ENCODE measurements around the gene DNAH5. TPM values are rescaled to one million over a fixed set of nuclear protein-coding genes. Genes with fewer than 3 reads are reported as not detected.
A peak's percentile ranks its signal among the peaks of the same experiment; 100 is the strongest.

DNAH5 gene
- total RNA-seq, 1 experiment from 2014 or later: 8.0 TPM

DNA sequence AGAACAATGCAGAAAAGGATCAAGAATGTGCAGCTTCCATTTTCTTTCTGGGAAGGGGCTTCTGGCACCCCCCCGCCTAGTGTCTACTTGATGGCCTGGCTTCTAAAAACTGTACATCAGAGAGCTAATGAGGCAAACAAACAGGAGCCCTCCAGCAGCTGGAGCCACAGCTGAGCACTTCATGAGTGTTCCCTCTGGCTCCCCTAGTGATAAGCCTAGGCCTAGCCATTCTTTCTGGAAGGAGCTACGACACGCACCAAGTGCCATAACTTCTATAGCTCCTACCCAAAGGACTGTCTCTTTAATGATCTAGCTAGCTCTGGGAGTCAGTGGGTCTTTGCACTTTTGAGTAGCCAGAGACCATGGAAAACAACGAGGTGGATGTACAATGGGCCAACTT, 66.1 kb downstream of the DNAH5 start:
- CTCF ChIA-PET: no interaction called here

DNA sequence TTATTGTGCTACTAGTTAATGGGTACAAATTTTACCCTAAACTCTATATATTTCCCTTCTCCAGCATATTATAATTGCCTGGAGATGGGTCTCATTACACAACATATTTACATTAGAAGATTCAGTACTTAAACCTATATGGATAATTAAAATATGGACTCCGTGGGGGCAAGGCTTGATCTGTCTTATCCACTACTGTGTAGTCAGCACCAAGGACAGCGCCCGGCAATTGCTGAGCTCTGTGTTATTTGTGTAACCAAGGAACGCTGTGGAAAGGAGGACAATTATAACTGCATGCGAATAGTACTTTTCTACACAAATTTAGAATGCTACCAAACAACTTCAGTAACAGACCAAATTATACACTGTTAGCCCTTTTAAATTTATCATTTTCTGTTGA, 77.7 kb downstream of the DNAH5 start:
- intact Hi-C loops (cut with micrococcal nuclease; ENCODE audit: unreplicated experiment): no loop called here
- POLR2A ChIA-PET: no interaction called here
- no peak for DNase-seq (ENCODE audit: low read depth, low spot score)

More for the DNA sequence above, 66.1 kb downstream of the DNAH5 start:
- ATAC-seq (no peak), DNase-seq (ENCODE audit: low read depth, low spot score) (no peak)
- BruUV-seq (replicated peaks): no TSS peak
- TF ChIP-seq POLR2AphosphoS5 (IDR thresholded peaks at IDR 0.05; ENCODE audit: low read depth, low read length): no peak
- TF ChIP-seq, protein P1, sequence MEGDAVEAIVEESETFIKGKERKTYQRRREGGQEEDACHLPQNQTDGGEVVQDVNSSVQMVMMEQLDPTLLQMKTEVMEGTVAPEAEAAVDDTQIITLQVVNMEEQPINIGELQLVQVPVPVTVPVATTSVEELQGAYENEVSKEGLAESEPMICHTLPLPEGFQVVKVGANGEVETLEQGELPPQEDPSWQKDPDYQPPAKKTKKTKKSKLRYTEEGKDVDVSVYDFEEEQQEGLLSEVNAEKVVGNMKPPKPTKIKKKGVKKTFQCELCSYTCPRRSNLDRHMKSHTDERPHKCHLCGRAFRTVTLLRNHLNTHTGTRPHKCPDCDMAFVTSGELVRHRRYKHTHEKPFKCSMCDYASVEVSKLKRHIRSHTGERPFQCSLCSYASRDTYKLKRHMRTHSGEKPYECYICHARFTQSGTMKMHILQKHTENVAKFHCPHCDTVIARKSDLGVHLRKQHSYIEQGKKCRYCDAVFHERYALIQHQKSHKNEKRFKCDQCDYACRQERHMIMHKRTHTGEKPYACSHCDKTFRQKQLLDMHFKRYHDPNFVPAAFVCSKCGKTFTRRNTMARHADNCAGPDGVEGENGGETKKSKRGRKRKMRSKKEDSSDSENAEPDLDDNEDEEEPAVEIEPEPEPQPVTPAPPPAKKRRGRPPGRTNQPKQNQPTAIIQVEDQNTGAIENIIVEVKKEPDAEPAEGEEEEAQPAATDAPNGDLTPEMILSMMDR (IDR thresholded peaks at IDR 0.05): no peak
- TF ChIP-seq REST (IDR thresholded peaks at IDR 0.05; ENCODE audit: insufficient read depth in 1 of 2, low read depth in 2 of 2, low read length in 1 of 2): no peak
- TF ChIP-seq TCF7L2 (IDR thresholded peaks at IDR 0.05; ENCODE audit: low read depth, low read length): no peak
- no peak for TF ChIP-seq SIN3A (IDR thresholded peaks at IDR 0.05; ENCODE audit: borderline replicate concordance, insufficient read depth, low read depth, low read length)
- Histone ChIP-seq H3K4me1 (ENCODE audit: control insufficient read depth, insufficient read depth, low read length) (no peaks in the 10 kb centered on the region), H3K9me3 (ENCODE audit: control insufficient read depth, insufficient read depth, low read depth, low read length) (peaks cover 14% of the 10 kb centered on the region; the same call in 1 of the 2 replicates), H3K27ac (ENCODE audit: low read length) (no peak overlapping the region), H3K4me3 (ENCODE audit: low read depth in 2 of 2, low read length in 2 of 2) (no peak overlapping the region), H3K27me3 (ENCODE audit: control insufficient read depth, insufficient read depth, low read length) (no peaks in the 10 kb centered on the region), H3K36me3 (ENCODE audit: control insufficient read depth, insufficient read depth, low read length) (no peaks in the 10 kb centered on the region)
- intact Hi-C loops (cut with micrococcal nuclease; ENCODE audit: unreplicated experiment): no loop called here
- POLR2A ChIA-PET: no interaction called here
- in situ Hi-C loops (cut with HindIII; ENCODE audit: low pct_unique_long_range_greater_than_20kb, low sequenced_read_pairs): no loop called here

More for the DNA sequence above, 77.7 kb downstream of the DNAH5 start:
- no peak overlapping the region for H3K4me3 ChIP-seq (ENCODE audit: low read depth in 2 of 2, low read length in 2 of 2)
- no peaks in the 10 kb centered on the region for H3K9me3 ChIP-seq (ENCODE audit: control insufficient read depth, insufficient read depth, low read depth, low read length)
- H3K36me3 ChIP-seq (ENCODE audit: control insufficient read depth, insufficient read depth, low read length): no peaks in the 10 kb centered on the region
- H3K27me3 ChIP-seq (ENCODE audit: control insufficient read depth, insufficient read depth, low read length): no peaks in the 10 kb centered on the region
- in situ Hi-C loops (cut with HindIII; ENCODE audit: low pct_unique_long_range_greater_than_20kb, low sequenced_read_pairs): no loop called here
- CTCF ChIA-PET: no interaction called here
- no peak overlapping the region for H3K27ac ChIP-seq (ENCODE audit: low read length)
- BruUV-seq (replicated peaks): no TSS peak
- TF ChIP-seq REST (IDR thresholded peaks at IDR 0.05; ENCODE audit: insufficient read depth in 1 of 2, low read depth in 2 of 2, low read length in 1 of 2) (peak; percentile 94 to 96), TCF7L2 (IDR thresholded peaks at IDR 0.05; ENCODE audit: low read depth, low read length) (no peak)
- H3K4me1 ChIP-seq (ENCODE audit: control insufficient read depth, insufficient read depth, low read length): no peaks in the 10 kb centered on the region
- ATAC-seq: no peak
